ENCODE measurements around the gene AKR1B15. TPM values are rescaled to one million over a fixed set of nuclear protein-coding genes. Genes with fewer than 3 reads are reported as not detected.

AKR1B15 gene
- total and polyA plus RNA-seq, 8 donors, result 0.25 TPM; not detected in 7

GRCh38 chr7:134530460-134530859 is 18.4 kb upstream of the AKR1B15 start:
- ATAC-seq, result no peak
- FAIRE-seq, result no peak

DNA sequence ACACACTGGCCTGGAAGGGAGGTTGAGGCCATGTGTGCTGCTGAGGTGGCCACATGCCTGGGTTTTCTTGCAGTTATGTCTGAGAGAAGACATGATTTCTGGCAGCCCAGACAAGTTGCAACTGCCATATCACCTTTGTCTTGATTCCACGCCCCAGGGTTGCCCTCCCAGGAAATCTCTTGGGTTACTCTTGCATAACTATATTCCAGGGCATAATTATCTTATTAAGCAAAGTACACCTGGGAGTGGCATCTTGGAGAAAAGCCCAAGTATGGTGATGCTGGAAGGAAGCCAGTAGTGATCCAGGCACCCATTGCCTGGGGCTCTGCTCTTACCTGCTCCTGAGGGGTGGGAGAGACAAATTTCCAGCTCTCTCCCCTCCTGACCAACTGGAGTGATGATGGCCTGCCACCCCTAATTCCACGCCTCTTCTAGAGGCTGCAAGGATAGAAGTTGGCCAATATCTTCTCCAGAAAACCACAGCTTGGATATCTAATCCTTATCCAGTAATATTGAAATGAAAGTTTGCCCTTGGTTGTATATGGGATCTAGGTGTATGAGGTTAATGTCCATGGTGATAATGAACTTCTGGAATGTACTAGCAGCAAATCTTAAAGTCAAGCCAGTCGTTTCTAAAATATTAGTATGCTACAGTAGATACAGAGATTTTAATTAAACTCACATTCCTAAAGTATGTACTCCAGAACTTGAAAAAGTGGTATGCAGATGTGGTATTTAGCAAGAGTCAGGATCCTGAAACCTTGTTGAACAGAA is 16.5 kb upstream of the AKR1B15 start:
- peaks cover 0 to 6% (median 0%) of the 10 kb centered on the region in 3 donors for H3K4me1 ChIP-seq
- ATAC-seq, result peak; percentile 30 to 69 (median 50)
- WGBS, 2 donors, result 45 to 46% methylated on average over 3 of the region's 3 CpGs

More at GRCh38 chr7:134530460-134530859, 18.4 kb upstream of the AKR1B15 start:
- Histone ChIP-seq H3K9me3 (no peaks in the 10 kb centered on the region), H3K4me3 (no peak overlapping the region), H3K27ac (no peak overlapping the region), H3K27me3 (no peaks in the 10 kb centered on the region), H3K4me1 (peaks cover 0 to 9% (median 0%) of the 10 kb centered on the region in 3 donors), H3K36me3 (no peaks in the 10 kb centered on the region)
- TF ChIP-seq CTCF (IDR thresholded peaks at IDR 0.05), result no peak
- DNase-seq, result no peak
- 86 to 91% methylated on average over 5 of the region's 5 CpGs for WGBS, 2 donors
- intact Hi-C loops (cut with DNase I), result no loop called here

DNA sequence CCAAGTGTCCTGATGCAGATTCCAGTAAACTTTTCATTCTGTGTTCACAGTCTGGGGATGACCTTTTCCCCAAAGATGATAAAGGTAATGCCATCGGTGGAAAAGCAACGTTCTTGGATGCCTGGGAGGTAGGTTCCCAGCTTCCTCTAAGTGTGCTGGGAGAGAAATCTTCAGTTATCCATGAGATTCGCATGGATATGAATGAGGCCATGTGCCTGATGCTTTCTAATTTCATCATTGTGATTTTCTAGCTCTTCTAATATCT is 16.0 kb upstream of the AKR1B15 start:
- intact Hi-C loops (cut with DNase I), result no loop called here
- DNase-seq (no peak), ATAC-seq (no peak), FAIRE-seq (no peak)
- H3K36me3 ChIP-seq, result no peaks in the 10 kb centered on the region
- no peak for TF ChIP-seq CTCF (IDR thresholded peaks at IDR 0.05)
- no peak overlapping the region for H3K4me3 ChIP-seq
- H3K4me1 ChIP-seq, result peaks cover 0 to under 1% (median 0%) of the 10 kb centered on the region in 3 donors
- WGBS, 2 donors, result 76 to 79% methylated on average over 3 of the region's 3 CpGs
- H3K27ac ChIP-seq, result no peak overlapping the region
- no peaks in the 10 kb centered on the region for H3K27me3 ChIP-seq
- H3K9me3 ChIP-seq, result no peaks in the 10 kb centered on the region

More for the DNA sequence above, 16.5 kb upstream of the AKR1B15 start:
- FAIRE-seq, result no peak
- Histone ChIP-seq H3K9me3 (no peaks in the 10 kb centered on the region), H3K36me3 (no peaks in the 10 kb centered on the region), H3K27ac (no peak overlapping the region), H3K4me3 (no peak overlapping the region), H3K27me3 (no peaks in the 10 kb centered on the region)
- DNase-seq, result peak in 1 of 6 donors; percentile 30
- intact Hi-C loops (cut with DNase I), result no loop called here
- TF ChIP-seq CTCF (IDR thresholded peaks at IDR 0.05), result no peak

DNA sequence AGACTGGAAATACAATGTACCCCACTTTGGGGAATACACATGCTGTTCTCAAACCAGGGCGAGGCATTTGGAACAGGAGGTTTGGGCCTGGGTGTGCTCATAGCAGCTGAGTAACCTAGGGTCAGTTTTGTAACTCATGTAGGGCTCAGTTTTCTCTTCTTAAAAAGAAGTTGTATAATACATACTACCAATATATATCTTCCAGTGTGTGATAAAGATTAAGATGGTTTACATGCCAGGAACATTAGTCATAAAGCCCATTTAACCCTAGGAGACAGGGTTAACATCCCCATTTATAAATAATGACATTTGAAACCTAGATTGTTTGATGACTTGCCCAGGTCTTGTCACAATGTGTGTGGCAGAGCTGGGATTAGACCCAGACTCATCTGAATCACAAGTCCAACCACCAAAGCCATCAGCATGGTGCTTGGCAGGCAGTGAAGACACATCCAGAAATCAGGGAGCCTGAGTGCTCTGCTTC is 15.6 kb upstream of the AKR1B15 start:
- Histone ChIP-seq H3K4me1 (no peaks in the 10 kb centered on the region), H3K36me3 (no peaks in the 10 kb centered on the region), H3K27me3 (no peaks in the 10 kb centered on the region), H3K27ac (no peak overlapping the region), H3K9me3 (no peaks in the 10 kb centered on the region), H3K4me3 (no peak overlapping the region)
- intact Hi-C loops (cut with DNase I), result no loop called here
- WGBS, 2 donors, result 93% methylated on average over 1 of the region's 1 CpG
- no peak for FAIRE-seq
- DNase-seq, result no peak
- no peak for ATAC-seq
- no peak for TF ChIP-seq CTCF (IDR thresholded peaks at IDR 0.05)

GRCh38 chr7:134534633-134535032 is 14.3 kb upstream of the AKR1B15 start:
- FAIRE-seq, result no peak
- intact Hi-C loops (cut with DNase I), result no loop called here
- WGBS, 2 donors, result 84 to 92% methylated on average over 3 of the region's 3 CpGs

More at GRCh38 chr7:134534633-134535032, 14.3 kb upstream of the AKR1B15 start:
- H3K4me1 ChIP-seq, result no peaks in the 10 kb centered on the region
- no peak for ATAC-seq
- no peak for TF ChIP-seq CTCF (IDR thresholded peaks at IDR 0.05)
- no peaks in the 10 kb centered on the region for H3K9me3 ChIP-seq
- no peak overlapping the region for H3K27ac ChIP-seq
- no peaks in the 10 kb centered on the region for H3K36me3 ChIP-seq
- no peaks in the 10 kb centered on the region for H3K27me3 ChIP-seq
- H3K4me3 ChIP-seq, result no peak overlapping the region
- DNase-seq, result no peak

Measured in pancreas (tissue), 10 donors.